Measurements from ENCODE around the gene TAL1.

TAL1 gene

DNA sequence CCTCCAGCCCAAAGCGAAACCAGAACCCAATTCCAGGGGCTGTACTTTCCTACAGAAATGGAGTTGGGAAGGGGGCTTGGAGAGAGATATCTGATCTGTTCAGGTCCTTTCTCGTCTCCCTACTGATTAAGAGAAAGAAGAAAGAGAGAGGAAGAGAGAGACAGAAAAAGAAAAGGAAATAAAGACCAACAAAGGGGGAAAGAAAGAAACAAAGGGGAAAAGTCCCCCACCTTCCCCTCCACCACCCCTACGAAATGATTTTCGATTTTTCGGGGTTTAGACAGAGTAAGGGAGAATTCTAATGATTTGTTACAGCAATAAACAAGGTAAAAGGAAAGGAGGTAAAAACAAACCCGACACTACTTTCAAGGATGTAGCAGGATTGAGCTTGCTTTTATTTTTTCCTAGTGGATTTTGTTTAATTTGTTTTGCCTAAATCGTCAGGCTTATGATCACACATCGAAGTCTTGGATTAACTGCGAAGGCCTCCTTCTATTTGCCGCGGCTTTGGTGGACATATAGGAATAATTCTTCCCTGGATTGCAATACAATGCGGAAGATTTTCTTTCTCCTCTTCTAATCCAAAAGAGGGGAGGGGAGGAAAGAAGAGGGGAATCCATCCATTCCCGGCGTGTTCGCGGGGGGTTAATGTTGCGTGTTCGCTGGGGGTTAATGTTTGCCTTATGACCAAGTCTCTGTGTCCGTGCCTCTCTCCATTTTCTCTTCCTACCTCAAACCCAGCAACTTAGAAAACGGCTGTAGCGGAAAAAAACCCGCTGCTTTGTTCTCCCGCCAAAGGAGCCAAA, 1.9 kb downstream of the TAL1 start:
- DNase-seq (ENCODE audit: extremely low read depth in 1 of 2, low read depth in 1 of 2), result no peak

DNA sequence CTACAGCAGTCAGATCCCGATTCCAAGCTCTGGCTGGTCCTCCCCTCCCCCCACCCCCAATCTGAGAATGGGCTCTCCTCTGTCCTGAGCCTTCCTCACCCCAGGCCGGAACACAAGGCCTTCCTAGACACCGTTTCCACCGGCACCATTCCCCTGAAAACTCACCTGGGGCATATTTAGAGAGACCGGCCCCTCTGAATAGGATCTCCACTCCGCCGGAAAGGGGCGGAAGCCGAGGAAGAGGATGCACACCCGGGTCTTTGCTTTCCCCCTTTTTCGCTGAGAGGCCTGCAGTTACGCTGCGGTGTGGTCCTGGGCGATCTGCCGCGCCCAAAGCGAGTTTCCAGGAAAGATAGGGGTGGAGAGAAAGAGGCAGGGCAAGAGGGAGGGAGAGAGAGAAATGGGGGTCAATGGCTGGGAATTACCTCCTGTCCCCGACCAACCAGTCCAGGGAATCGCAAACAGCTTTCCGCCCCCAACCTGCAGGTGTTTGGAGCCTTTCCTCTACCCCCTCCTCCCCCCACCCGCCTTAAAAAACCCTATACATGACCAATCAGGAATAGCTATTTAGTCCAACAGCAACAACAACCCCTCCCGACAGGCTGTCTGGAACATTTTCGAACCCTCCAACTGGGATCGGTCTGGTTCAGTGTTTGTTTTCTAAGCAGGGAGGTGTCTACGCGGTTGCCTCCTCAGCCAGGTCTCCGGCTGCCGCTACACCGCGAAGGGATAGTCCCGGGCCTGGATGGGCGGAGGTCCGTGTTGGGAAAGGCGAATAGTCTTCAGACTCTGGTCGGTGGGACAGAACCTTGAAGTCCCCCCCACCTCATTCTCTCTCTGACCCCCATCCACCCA, 2.8 kb downstream of the TAL1 start:
- DNase-seq (ENCODE audit: extremely low read depth in 1 of 2, low read depth in 1 of 2), result no peak

DNA sequence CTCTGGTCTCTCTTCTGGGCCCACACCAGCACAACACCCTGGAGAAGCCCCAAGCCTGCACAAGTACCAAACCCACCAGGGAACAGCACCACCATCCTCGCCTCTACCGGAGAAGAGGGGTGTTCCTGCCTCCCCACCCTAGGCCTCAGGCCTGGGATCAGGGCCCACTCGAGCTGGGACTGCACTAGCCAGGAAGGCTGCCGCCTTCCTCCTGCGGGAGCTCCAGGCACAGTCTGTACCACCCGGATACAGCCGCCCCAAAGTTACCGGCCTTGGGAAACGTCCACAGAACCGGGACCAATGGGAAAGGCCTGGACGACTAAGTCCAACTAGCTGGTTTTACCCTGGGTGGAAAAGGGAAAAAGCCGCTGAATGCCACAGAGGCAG, 3.4 kb downstream of the TAL1 start:
- no peak for DNase-seq (ENCODE audit: extremely low read depth in 1 of 2, low read depth in 1 of 2)

DNA sequence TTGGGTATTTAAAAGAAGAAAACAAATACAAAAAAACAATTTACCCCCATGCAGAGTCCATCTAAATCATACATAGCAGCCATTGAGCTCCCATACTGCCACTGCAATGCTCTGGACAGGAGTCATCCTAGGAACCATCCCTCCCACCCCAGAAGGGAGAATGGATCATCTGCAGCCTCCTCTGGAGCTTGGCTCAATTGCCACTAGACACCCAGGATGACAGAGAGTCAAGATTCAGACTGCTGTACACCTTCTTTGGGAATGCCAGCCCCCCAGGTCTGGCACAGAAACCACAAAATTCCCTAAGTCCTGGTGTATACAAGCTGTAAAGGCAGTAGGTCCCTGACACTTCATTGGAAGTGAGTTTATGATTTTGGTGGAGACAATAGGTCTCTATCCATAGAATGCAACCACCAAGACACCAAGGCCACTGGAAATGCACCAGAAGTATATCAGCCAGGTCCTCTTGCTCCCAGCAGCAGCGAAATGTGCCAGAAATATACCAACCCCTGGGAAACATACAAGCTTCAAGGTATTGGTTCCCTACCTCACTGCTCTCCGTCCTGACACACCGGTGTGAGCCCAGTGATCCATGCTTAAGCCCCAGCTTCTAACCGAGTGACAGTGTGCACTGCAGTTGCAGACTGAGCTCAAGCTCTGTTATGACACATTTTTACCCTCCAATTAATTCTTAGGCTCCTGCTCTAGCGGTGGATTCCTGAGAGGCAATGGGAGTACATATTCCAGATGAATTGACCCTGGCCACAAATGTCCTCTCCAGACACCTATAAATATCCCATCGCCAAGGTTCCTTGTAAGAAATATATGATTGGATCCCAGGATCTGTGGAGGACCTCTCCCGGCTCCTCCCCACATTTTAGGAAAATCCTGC, 4.4 kb downstream of the TAL1 start:
- no peak for DNase-seq (ENCODE audit: extremely low read depth in 1 of 2, low read depth in 1 of 2)

DNA sequence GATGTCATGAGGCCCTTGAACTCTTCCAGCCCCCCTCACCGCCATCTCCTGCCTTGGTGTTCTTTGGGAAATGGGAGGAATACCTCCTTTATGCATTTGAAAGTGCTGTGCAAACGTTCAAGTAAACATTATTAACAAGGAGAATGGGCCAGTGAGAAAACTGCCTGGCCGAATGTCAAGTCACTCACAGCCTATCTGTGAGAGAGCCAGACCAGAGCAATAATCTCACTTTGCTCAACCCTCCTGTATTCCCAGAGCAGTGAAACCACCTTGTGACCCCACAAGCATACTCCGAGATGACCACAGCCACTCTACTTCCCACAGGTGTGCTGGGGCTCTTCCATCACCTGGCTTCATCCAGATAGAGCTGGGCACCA, 5.2 kb downstream of the TAL1 start:
- DNase-seq (ENCODE audit: extremely low read depth in 1 of 2, low read depth in 1 of 2), result no peak

DNA sequence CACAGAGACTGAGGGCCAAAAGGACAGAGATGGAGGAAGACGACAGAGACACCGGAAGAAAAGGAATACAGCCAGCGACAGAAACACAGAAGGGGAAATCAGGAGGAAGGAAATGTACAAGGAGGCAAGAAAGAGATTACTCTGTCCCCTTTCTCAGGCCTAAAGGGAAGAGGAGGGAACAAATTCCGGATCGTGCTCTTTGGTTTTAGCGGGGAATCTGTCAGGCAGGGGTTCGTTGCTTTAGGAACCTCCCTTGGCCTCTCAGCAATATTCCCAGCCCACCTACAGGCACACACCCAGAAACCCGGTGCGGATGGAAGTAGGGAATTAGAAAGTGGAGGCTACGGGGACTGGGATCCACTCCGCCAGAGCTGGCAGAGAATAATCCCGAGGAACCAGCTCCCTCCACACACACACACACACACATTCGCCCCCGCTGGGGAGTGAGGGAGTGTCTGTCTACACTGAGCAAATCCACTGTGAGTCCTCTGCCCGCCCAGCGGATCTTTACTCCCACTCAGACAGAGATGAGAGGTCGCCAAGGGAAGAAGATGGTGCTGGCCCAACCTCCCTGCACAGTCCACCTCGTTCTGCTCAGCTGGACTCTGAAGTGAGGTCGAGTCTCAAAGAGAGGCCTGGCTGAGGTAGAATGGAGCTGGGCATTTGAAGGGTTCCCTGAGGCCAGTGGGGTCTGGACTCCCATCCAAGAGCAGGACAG, 5.7 kb downstream of the TAL1 start:
- no peak for DNase-seq (ENCODE audit: extremely low read depth in 1 of 2, low read depth in 1 of 2)

DNA sequence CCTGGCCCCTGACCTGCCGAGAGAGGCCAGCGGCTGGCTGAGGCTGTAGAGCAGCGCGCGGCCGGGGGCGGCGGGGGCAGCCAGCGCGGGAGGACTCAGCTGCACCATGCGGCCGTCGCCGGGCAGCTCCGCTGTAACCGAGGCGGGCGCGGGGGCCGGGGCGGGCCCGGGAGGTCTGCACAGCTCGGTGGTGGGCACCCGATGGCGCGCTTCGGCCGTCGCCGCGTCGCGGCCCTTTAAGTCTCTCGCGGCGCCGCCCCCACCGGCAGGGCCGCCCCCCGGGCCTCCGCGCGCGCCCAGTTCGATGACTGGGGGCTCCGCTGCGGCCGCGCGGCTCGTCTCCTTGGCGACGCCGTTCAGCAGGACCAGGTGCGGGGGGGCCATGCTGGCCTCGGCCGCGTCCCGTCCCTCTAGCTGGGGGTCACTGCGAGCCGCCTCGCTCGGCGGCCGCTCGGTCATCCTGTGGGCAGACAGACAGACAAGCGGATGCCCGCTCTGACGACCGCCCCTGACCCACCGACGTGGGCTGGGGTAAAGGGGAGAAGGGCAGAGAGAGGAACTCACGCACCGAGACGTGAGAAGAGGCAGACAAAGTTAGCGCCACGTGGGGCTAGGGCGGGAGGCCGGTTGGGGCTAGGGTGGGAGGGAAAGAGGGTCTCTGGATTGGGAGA, 6.5 kb downstream of the TAL1 start:
- no peak for DNase-seq (ENCODE audit: extremely low read depth in 1 of 2, low read depth in 1 of 2)

DNA sequence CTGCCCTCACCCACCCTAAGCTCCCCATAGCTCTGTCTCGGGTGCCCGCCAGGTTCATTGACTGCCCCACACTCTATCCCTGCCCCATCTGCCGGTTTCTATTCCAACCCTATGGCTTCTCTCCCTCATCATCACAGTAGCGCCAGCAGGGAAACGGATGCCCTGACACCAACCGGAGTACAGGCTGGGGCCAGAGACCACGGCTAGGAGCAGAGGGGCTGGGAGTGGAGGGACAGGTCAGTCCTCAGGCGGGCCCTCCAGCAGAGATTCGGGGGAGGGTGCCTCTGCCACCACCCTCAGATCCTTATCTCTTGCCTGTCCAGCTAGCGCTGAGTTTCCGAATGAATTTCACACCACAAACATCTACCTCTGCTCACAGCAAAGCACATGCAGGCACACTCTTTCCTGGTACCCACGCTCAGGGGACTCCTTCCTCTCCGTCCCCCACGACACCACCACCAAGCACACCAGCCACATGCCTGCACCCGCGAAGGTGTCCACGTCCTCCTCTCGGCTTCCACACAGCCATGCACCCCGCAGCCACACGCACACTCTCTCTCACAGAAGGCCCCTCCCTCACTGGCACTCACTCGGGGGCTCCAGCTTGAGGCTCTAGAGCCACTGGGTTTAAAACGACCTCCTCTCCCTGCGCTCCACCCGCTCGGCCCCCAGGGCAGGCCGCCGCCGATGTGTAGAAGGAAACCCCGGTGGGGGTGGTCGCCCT, 7.2 kb downstream of the TAL1 start:
- DNase-seq (ENCODE audit: extremely low read depth in 1 of 2, low read depth in 1 of 2), result no peak

DNA sequence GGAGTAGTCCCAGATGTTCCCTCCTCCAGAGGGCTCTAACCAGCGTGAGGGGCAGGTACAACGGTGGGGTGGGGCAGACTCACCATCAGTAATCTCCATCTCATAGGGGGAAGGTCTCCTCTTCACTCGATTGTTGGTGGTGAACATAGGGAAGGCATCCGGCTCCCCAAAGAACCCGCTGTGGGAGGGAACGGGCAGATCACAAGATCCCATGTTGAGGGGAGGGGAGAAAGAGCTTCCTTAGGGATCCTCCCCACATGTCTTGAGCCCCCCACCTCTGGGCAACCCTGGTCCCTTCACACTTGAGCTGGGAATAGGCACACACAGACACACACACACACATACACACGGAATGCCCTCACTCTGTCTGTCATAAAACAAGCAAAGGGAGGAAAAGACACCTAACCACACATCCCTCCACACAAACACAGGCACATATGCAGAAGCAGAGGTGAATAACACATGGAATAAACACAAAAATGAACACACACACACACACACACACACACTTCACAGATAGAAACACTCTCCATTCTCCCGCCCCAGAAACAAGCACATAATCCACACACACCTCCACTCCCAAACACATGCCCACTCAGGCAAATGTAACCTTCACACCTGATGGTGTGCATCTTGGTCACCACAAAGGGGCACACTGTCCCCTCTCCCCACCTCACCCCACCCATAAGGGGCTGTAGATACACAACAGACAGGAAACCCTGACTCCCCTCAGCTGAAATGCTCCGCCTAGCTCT, 7.9 kb downstream of the TAL1 start:
- DNase-seq (ENCODE audit: extremely low read depth in 1 of 2, low read depth in 1 of 2), result no peak

DNA sequence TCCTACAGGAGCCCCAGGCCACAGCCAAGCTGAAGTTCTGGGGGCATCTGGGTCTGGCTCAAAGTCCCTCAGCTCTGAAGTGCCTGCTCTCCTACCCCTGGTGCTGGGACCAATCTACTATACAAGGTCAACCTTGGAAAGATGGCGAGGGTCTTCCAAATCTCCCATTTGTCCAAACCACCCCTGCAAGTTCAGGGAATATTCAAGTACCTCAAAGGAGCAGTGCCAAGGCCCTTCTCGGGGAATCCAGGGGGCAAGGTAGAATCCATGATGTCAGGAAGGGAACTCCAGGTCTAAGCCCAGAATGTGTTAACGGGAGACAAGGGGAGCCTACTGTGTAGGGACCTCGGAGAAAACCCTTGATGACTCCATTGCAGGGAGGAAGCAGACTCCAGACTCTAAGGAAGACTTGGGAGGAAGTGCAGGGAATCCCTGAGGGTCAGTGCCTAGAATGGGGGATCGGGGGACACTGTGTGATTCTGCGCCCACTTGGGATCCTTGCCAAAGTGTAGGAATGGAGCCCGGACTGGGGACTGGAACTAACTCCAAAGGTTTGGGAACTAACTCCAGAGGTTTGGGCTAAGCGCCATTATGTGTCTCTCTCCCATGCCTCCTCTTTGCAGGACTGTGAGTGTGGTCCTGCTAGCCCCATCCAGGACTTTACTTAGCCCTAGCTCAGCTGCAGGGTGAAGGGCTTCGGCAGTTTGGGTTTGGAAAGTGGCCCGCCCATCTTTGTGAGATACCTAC, 8.7 kb downstream of the TAL1 start:
- DNase-seq (ENCODE audit: extremely low read depth in 1 of 2, low read depth in 1 of 2), result no peak

DNA sequence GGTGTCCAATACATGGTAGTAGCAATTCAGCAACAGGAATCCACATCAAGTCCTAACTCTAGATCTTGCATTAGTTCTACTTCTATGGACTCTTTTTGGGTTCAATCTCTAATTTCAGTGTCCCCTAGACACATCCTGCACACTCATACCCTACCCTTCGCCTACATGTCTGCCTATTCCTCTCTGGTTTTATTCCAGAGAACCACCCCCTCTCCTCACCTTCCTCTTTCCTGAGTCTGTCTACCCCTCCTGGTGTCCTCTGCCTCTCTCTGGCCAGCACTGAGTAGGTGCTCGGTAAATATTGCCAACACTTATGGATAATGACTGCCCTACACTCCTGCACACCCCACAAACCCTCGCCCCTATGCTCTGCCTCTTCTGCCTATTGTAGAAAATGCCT, 9.5 kb downstream of the TAL1 start:
- no peak for DNase-seq (ENCODE audit: extremely low read depth in 1 of 2, low read depth in 1 of 2)

DNA sequence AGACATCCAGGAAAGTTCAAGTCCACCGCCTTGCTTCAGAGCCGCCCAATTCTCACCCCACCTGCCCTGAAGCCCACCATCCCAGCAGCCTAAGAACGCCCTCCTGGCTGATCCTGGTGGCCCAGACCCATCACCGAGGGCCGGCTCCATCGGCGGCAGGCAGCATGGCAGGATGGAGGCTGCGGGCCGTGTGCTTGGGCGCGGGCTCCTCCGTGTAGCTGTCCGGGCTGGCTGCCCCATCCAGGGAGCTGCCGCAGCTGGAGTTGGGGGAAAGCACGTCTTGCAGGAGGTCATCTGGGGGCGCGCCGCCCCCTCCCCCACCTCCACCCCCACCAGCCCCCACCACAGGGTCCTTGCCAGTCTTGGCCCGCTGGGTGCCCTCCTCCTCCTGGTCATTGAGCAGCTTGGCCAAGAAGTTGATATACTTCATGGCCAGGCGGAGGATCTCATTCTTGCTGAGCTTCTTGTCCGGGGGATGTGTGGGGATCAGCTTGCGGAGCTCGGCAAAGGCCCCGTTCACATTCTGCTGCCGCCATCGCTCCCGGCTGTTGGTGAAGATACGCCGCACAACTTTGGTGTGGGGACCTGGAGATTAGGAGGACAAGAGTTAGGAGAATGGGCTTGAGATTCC, 12.3 kb downstream of the TAL1 start:
- DNase-seq (ENCODE audit: extremely low read depth in 1 of 2, low read depth in 1 of 2), result no peak

DNA sequence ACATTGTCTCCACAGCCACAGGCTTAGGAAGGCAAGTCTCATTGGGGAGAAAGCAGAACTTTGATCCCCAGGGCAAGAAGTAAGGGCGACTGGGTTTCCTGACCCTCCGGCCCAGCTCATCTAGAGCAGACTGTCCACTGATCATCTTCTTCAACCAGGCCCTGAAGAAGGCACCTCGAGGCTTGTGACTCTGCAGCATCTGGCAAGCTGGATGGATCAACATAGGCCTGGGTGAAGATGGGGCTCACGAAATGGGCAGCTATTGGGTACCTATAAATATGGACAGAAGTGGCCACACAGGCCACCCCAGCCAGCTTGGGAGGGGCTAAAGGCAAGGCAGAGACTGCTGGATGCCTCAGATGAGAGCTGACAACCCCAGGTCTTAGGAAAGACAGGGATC, 13.0 kb downstream of the TAL1 start:
- no peak for DNase-seq (ENCODE audit: extremely low read depth in 1 of 2, low read depth in 1 of 2)

DNA sequence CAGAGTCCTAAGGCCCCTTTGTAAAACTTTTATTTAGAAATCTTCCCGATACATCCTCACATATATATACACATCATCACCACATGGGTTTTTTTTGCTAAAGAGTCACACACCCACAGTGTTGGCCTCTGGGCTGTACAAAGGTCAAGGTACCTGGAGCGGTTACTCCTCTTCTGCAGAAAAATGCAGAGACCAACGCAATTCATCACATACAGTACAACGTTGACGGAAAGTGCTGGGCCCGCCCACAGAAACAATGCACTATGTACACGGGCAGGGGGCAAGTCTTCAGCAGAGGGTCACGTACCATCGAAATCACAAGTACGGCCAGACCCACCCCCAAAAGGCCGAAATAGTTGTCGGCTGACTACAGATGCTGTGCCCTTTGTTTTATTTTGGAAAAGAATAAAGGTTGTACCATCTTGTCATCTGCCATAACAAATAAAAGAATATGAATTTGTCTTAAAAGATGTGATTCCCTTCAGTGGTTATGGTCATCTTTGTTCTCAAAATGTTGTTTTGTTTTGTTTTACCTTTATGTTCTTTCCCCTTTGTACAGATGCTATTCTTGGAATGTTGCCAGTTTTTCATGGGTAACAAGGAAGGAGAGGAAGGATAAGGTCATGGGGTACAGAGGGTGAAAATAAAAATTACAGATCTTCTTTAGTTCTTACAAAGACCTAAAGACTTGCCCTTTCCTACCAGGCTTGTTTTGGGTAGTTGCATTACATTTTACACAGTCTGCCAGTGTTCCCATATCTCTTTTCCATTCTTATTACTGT, 15.6 kb downstream of the TAL1 start:
- DNase-seq (ENCODE audit: extremely low read depth in 1 of 2, low read depth in 1 of 2), result no peak

DNA sequence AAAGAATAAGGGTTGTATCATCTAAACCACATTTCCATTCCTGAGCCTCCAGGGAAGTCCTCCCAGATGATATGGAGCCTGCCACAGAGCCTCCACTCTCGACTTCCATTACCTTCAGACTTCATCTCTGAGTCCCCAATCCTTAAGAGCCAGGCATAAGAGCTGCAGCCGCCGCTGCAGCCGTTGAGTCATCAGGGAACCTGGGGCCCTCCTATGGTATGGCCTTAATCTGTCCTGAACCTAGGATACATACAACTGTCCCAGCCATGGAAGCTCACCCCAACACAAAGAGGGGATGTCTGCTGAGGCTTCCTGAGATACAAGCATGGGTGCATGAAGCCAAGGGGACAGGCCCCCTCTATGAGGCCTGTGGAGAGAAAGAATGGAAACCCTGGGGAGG, 16.3 kb downstream of the TAL1 start:
- DNase-seq (ENCODE audit: extremely low read depth in 1 of 2, low read depth in 1 of 2), result no peak

DNA sequence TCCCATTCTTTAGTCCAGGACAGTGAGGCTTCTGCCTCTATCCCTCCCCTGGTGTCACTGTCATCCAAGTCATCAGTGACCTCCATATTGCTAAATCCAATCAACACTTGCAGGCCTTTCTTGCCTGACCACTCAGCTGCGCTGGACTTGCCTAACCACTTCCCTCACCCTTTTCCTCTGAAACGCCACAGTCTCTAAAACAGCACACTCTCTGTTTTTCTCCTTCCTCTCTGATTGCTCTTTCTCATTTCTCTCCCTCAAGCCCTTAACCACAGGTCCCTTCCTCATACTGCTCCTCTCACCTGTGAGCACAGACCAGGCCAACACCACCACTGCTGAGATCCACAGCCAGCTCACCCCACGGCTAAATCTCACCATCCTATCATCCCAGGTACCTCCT, 17.5 kb downstream of the TAL1 start:
- no peak for DNase-seq (ENCODE audit: extremely low read depth in 1 of 2, low read depth in 1 of 2)
